GM21529 (cell line): ENCODE measurements around the gene CAPZA3.
"Not testable (repeated sequence)": the region's sequence is repeated elsewhere in the genome, so short reads cannot be mapped to it uniquely, and the experiment has no call there.

Experiments used
- ATAC-seq: cut with Tn5 transposase; IDR thresholded peaks from one replicate; pipeline ENCODE4 v1.9.1; 2021; ENCODE audit not compliant: unreplicated experiment

Gene CAPZA3

GRCh38 chr12:18753481-18754123, 15.7 kb downstream of the CAPZA3 start:
- no peak for ATAC-seq

- no peak for ATAC-seq
These were observed 16.3 kb downstream of the CAPZA3 start for GRCh38 chr12:18754124-18754707.

- ATAC-seq = no peak
These were observed 17.4 kb downstream of the CAPZA3 start for GRCh38 chr12:18755341-18755740.

- ATAC-seq = not testable (repeated sequence)
These were observed 28.6 kb downstream of the CAPZA3 start for GRCh38 chr12:18766479-18766878.

GRCh38 chr12:18782827-18783226, 44.9 kb downstream of the CAPZA3 start:
- no peak for ATAC-seq

GRCh38 chr12:18785465-18785864, 47.5 kb downstream of the CAPZA3 start:
- ATAC-seq = not testable (repeated sequence)
